HG02759 (cell line): ENCODE results near the gene RIPOR1.
"Not testable (repeated sequence)": the region's sequence is repeated elsewhere in the genome, so short reads cannot be mapped to it uniquely, and the experiment has no call there.

Source experiments
- ATAC-seq: cut with Tn5 transposase; IDR thresholded peaks from one replicate; pipeline ENCODE4 v1.9.1; 2021; ENCODE audit warnings: mild to moderate bottlenecking, moderate library complexity; ENCODE audit not compliant: unreplicated experiment

Gene RIPOR1

DNA sequence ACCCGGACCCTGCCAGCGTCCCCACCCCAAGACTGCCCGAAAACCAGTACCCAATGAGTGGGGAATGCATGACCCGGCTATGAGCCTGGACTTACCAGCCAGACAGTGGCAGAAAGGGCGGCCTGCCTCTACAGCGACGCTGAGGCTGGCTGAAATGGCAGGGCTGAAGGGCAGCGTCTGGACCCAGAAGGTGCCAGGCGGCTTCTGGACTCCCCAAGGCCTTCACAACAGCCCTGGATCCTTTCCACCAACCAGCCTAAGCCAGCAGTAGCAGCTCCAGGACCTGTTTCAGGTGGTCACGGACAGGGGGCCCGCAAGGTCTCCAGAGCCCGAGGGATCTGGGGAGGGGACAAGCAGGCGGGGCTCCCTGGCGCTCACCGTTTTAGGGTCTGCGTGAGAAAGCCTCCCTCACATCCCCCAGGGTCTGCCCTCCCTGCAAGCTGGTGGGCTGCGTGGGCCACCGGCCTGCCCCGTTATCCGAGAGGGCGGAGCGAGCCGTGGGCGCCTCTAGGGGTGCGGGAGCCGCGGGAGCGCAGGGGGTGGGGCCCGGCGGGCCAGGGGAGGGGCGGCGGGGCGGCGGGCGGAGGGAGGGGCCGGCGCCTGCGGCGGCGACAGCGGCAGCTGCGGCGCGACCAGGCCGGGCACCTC lies at the start of gene RIPOR1:
Gene RIPOR1, plus strand, starts transcription at position 608 of the 648 bp plus-strand sequence. CDS start 9,618 bp downstream, outside the sequence.
- ATAC-seq = peak; percentile 35

- ATAC-seq = peak; percentile 96
Observed at GRCh38 chr16:67480833-67481560, 47.6 kb upstream of the RIPOR1 start, which contains the start of gene ATP6V0D1. TSS of gene ATP6V0D1 (minus strand) at chr16:67481157. CDS start at chr16:67481086, 71 bp downstream.

DNA sequence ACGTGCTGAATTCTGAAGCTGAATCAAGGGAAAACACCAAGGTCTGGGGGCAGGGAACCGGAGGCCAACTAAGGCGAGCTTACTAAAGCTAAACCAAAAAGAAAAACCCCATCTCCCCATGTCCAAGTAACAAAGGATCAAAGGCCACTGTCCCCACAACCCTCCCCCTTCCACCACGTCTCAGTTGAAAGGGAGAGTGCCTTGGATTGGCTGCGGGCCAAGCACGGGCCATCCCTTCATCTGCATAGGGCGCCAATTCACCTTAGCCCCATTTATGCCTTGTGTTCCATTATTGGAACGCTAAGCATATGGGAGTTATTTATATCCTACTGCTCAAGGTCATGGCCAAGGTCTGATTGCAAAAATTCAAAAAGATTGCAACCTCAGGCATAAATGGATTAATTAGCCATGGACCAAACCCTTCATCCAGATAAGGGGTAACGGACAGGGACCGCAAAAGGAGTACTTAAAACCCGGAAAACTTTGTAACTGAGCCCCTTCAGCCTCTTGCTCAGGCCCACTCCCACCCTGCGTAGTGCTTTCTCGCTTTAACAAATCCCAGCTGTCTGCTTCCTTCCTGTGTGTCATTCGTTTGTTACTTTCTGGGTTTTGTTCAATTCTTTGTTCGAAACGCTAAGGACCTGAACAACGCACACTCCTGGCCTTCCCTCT lies 46.9 kb upstream of the RIPOR1 start:
- ATAC-seq = peak; percentile 3

GRCh38 chr16:67482233-67482924 lies 46.2 kb upstream of the RIPOR1 start:
- no peak for ATAC-seq

DNA sequence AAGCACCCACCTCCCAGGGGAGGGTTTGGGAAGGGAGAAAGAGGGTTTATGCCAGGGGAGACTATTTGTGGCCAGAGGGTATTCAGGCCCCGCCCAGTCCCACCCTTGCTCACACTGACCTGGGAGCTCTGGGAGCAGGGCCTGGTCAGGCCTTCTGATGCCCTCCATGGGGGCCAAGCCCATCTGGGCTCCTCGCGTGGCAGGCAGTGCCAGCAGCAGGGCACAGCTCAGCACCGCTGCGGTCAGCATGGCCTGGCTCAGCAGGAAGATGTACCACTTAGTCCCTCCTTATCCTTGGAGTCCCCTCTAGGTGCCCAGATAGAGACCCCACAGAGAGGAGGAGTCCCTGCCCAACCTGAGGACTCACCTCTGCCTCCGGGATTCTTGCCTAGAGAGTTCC lies 45.5 kb upstream of the RIPOR1 start, which contains the start of gene AGRP:
Gene AGRP, minus strand, starts transcription at position 398 of the 400 bp plus-strand sequence. Its CDS starts 149 bp downstream, at position 249.
- no peak for ATAC-seq

- no peak for ATAC-seq
Observed at GRCh38 chr16:67483731-67484525, 44.7 kb upstream of the RIPOR1 start.

GRCh38 chr16:67486805-67487204 lies 41.8 kb upstream of the RIPOR1 start:
- ATAC-seq = no peak

DNA sequence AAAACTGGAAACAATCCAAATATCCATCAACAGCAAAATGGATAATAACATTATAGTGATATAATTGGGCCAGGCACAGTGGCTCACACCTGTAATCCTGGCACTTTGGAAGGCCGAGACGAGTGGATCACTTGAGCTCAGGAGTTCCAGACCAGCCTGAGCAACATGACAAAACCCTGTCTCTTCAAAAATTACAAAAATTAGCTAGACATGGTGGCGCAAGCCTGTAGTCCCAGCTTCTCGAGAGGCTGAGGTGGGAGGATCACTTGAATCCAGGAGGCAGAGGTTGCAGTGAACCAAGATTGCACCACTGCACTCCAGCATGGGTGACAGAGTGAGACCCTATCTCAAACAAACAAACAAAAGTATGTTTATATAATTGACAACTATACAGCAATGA lies 41.1 kb upstream of the RIPOR1 start:
- ATAC-seq = not testable (repeated sequence)

DNA sequence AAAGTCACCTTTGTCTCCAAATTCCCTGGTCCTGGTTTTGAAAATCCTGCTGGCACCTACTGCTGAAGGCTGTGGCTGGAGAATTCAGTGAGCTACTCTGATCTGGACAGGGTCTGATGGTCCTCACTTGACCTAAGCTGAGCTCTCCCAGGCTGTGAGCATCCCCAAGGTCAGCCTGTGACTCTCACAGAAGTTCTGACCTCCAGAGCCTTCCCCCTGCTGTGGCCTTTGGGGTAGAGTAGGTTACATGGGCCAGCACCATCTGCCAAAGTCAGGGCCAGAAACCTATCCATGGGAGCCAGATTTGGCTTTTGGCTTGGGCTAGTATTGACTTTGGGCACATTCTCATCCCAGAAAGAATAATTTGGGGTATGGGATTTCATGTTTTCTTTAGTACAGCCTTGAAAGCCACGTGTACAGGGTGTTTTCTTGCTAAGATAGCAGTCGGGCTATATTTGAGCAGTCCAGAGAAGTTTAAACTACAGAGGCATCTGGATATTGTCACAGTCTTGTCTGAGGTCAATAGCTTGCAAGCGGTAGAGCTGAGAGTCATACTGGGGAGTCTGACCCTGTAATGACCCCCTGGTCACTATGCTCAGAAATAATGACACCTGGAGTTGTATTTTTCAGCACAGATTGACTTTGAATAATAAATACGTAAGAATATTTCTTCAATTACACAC lies 39.1 kb upstream of the RIPOR1 start:
- peak; percentile 14 for ATAC-seq

DNA sequence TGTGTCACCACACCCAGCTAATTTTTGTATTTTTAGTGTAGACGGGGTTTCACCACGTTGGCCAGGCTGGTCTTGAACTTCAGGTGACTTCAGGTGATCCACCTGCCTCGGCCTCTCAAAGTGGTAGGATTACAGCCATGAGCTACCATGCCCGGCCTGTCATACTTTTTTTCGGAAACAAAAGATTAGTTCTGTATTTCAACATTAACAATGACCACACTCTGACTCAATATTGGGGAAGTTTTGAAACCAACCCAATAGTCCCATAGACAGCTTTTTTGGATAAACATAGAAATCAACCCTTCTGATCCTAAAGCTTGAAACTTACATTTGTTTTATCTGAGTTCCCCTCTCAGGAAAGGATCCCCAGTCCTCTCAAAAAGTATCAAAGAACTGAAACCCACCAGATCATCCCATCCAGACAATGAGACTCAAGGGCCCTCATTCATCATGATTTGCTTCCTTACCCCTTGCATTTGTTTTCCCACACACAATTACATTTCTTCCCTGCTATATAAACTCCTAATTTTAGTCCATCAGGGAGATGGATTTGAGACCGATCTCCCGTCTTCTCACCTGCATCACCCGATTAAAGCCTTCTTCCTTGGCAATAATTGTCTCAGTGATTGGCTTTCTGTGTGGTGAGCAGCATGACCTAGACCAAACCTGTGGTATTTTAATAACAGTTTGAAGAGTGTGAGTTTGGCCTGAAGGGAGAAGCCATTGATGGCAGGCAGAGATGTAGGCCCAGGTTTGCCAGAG lies 38.1 kb upstream of the RIPOR1 start:
- no peak for ATAC-seq

- ATAC-seq = no peak
Observed at GRCh38 chr16:67499106-67499505, 29.5 kb upstream of the RIPOR1 start.

DNA sequence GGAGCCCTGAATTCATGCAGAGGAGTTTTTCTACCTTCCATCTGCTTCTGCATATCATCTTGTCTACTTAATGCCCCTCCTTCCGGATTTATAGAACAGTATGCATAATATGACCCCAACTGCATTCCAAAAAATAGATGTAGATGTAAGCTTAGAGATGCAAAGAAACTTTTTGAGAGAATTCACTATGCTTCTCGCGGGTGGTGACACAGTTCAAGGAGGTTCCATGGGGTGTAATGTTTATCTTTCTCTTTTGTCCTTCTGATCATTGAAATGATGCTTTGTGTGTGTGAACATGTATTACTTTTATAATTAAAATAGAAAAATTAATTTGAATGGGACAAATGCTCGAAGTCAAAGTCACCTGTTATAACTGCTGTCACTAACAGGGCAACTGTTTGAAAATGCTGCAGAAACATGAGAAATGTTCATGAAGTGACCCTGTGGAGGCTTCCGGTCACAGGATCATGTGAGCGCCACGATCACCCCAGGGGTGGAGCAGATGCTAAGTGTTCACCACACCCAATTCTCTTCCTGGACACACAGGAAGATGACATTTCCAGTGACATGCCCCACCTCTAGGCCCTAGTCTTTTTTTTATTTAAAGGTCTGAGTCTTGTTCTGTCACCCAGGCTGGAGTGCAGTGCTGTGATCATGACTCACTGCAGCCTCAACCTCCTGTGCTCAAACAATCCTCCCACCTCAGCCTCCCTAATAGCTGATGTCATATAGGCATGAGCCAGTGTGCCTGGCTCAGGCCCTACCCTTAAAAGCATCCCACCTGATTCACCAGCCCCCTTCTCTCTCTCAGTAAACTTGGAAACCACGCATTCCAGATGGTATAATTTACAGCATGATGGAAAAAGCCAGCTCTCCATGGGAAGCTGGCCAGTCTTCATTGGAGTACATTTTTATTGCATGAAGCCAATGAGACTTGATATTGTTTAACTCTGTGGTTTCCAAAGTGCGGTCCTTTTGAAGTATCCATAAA lies 24.3 kb upstream of the RIPOR1 start:
- ATAC-seq = no peak

GRCh38 chr16:67506468-67506867 lies 22.2 kb upstream of the RIPOR1 start:
- no peak for ATAC-seq

DNA sequence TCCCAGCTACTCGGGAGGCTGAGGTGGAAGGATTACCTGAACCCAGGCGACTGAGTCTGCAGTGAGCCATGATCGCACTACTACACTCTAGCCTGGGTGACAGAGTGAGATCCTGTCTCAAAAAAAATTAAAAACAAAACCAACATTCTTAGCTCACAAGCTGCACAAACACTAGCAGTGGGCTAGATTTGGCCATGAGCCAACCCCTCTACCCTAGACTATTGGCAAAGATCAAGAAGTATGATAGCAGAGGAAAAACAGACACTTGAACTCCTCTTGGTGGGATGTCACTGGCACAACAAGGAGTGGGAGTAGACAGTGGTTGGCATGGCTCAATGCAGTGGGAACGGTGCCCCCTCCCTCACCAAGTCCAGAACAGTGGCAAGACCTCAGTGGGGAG lies 19.6 kb upstream of the RIPOR1 start:
- no peak for ATAC-seq

GRCh38 chr16:67513892-67514291 lies 14.7 kb upstream of the RIPOR1 start:
- not testable (repeated sequence) for ATAC-seq

DNA sequence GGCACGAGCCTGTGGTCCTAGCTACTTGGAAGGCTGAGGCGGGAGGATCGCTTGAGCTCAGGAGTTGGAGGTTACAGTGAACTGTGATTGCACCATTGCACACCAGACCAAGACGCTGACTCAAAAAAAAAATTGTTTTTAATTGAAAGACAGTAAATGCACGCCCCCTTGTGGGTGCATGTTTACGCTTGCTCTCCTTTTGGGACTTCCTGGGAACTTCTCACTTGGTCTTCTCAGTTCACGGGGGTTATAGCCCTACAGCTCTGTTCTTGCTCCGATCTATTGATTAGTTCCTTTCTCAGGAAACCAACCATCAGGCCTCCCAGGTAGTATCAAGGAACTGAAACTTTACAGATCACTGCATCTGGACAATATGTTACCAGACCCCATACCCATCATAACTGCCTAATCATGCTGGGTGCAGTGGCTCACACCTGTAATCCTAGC lies 14.2 kb upstream of the RIPOR1 start:
- peak; percentile 56 for ATAC-seq

- ATAC-seq = no peak
Observed at GRCh38 chr16:67516296-67517154, 12.1 kb upstream of the RIPOR1 start.
